Measurements from ENCODE around the gene KLHL8. TPM values are rescaled to one million over a fixed set of nuclear protein-coding genes. Genes with fewer than 3 reads are reported as not detected.
A peak's percentile ranks its signal among the peaks of the same experiment; 100 is the strongest.

The KLHL8 gene
- total and polyA plus RNA-seq, 7 donors, result 5.1 to 33.8 (median 18.4) TPM

DNA sequence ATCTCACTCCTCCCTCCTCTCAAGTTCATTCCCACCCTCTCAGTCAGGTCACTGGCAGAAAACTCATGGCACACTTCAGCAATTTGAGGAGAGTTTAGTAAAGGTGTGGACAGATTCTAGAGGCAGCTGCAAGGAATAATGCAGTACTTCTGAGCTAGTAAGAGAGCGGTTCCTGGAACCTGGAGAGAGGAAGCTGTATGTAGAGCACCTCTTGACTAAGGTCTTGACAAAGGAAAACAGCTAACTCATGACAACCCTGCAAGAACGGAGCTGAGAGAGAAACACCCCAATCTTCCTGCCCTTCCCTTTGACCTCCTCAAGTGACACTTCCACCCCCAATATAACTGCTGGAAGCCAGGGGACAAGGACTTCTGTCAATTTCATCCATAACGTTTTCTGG is 9.6 kb upstream of the KLHL8 start:
- Histone ChIP-seq H3K27me3 (ENCODE audit: insufficient read depth in 3 of 3, low read length in 2 of 3) (no peaks in the 10 kb centered on the region), H3K4me3 (no peak overlapping the region), H3K36me3 (ENCODE audit: insufficient read depth in 1 of 2, low read depth in 1 of 2) (no peaks in the 10 kb centered on the region), H3K27ac (no peak overlapping the region), H3K9me3 (no peaks in the 10 kb centered on the region), H3K4me1 (peaks cover 10% of the 10 kb centered on the region)
- WGBS, 3 donors, result 71 to 77% (median 73%) methylated on average over 3 of the region's 3 CpGs
- ATAC-seq (no peak), DNase-seq (no peak)
- TF ChIP-seq, protein P1, sequence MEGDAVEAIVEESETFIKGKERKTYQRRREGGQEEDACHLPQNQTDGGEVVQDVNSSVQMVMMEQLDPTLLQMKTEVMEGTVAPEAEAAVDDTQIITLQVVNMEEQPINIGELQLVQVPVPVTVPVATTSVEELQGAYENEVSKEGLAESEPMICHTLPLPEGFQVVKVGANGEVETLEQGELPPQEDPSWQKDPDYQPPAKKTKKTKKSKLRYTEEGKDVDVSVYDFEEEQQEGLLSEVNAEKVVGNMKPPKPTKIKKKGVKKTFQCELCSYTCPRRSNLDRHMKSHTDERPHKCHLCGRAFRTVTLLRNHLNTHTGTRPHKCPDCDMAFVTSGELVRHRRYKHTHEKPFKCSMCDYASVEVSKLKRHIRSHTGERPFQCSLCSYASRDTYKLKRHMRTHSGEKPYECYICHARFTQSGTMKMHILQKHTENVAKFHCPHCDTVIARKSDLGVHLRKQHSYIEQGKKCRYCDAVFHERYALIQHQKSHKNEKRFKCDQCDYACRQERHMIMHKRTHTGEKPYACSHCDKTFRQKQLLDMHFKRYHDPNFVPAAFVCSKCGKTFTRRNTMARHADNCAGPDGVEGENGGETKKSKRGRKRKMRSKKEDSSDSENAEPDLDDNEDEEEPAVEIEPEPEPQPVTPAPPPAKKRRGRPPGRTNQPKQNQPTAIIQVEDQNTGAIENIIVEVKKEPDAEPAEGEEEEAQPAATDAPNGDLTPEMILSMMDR (IDR thresholded peaks at IDR 0.05), result no peak
- intact Hi-C loops (cut with DNase I), result loop anchor here (5.0 kb wide), 1 partner anchor 308 kb away; no protein-coding TSS in a partner anchor

DNA sequence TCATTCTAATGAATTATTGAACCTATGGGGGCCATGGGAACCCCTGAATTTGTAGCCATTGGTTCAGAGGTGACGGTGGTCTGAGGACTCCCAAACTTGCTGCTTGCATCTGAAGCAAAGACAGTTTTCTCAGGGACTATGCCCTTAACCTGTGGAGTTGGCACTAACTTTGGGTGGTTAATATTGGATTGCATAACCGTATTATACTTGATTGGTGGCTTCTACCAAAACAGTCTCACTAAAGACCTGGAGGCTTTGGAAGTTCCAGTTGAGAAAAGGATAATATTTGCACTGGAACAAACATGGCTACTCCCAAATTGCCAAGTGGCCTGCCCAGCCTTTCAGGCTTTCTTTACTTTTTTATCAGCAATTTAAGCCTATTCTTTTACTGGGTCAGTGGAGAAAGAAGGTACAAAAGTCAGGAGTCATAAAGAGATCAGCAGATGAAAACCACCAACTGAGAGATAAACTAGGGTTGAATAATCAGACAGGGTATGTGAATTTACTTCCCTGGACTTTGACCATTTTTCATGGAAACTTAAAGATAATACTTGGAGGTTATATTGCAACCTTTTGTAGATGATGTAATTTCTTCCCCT is 7.9 kb upstream of the KLHL8 start:
- TF ChIP-seq, protein P1 (IDR thresholded peaks at IDR 0.05), result no peak
- Histone ChIP-seq H3K9me3 (no peaks in the 10 kb centered on the region), H3K27me3 (ENCODE audit: insufficient read depth in 3 of 3, low read length in 2 of 3) (no peaks in the 10 kb centered on the region), H3K4me3 (no peak overlapping the region), H3K36me3 (ENCODE audit: insufficient read depth in 1 of 2, low read depth in 1 of 2) (no peaks in the 10 kb centered on the region), H3K4me1 (peaks cover 10% of the 10 kb centered on the region), H3K27ac (no peak overlapping the region)
- 87 to 95% (median 91%) methylated on average over 2 of the region's 2 CpGs for whole genome bisulfite sequencing, 3 donors
- ATAC-seq (no peak), DNase-seq (no peak)
- intact Hi-C loops (cut with DNase I), result no loop called here

DNA sequence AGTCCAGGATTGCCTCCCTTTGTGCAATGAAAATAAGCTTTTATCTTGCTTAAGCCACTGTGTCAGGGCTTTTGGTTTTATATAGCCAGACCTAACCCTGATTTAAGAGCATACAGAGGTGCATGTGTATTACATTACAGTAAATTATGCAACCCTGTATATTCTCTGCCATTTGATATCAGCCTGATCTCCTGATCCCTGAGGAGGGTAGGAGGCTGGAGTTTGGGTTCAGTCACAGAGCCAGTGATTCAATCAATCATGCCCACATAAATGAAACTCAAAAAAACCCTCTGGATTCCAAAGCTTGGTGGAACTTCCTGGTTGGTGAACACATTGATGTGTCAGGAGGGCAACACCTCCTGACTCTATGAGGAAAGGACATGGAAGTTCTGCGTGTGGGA is 7.3 kb upstream of the KLHL8 start:
- no peak overlapping the region for H3K27ac ChIP-seq
- peaks cover 10% of the 10 kb centered on the region for H3K4me1 ChIP-seq
- peak in 3 of 4 donors; percentile 42 to 71 (median 55) for ATAC-seq
- WGBS, 3 donors, result 75 to 86% (median 86%) methylated on average over 1 of the region's 1 CpG
- H3K4me3 ChIP-seq, result no peak overlapping the region
- no peaks in the 10 kb centered on the region for H3K27me3 ChIP-seq (ENCODE audit: insufficient read depth in 3 of 3, low read length in 2 of 3)
- intact Hi-C loops (cut with DNase I), result no loop called here
- TF ChIP-seq, protein P1 (IDR thresholded peaks at IDR 0.05), result no peak
- H3K9me3 ChIP-seq, result no peaks in the 10 kb centered on the region
- H3K36me3 ChIP-seq (ENCODE audit: insufficient read depth in 1 of 2, low read depth in 1 of 2), result no peaks in the 10 kb centered on the region
- DNase-seq, result no peak

DNA sequence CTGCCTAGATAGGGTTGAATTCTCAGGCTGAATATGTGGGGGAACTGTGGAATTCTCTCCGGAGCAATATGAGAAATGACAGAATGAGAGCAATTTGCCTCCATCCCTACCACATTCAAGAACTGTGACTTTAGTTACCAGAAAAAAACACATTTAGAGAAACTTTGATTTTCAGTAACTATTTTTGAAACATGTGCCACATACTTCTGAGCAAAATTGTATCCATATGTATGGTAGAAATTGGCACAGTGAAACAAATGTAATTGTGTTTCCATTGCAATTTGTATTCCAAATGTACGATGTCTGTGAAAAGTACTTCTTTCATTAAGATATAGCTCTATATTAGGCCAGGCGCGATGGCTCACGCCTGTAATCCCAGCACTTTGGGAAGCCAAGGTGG is 5.5 kb upstream of the KLHL8 start:
- TF ChIP-seq, protein P1 (IDR thresholded peaks at IDR 0.05), result no peak
- H3K27ac ChIP-seq, result no peak overlapping the region
- H3K4me1 ChIP-seq, result peaks cover 10% of the 10 kb centered on the region
- ATAC-seq (no peak), DNase-seq (no peak)
- no peaks in the 10 kb centered on the region for H3K27me3 ChIP-seq (ENCODE audit: insufficient read depth in 3 of 3, low read length in 2 of 3)
- H3K4me3 ChIP-seq, result no peak overlapping the region
- H3K36me3 ChIP-seq (ENCODE audit: insufficient read depth in 1 of 2, low read depth in 1 of 2), result no peaks in the 10 kb centered on the region
- no peaks in the 10 kb centered on the region for H3K9me3 ChIP-seq
- intact Hi-C loops (cut with DNase I), result no loop called here
- WGBS, 3 donors, result 89 to 90% (median 90%) methylated on average over 5 of the region's 5 CpGs
